ENCODE results near the gene DSCAM. TPM values are rescaled to one million over a fixed set of nuclear protein-coding genes. Genes with fewer than 3 reads are reported as not detected.

DSCAM gene
- total RNA-seq, 2 experiments from 2014 or later, result not detected

DNA sequence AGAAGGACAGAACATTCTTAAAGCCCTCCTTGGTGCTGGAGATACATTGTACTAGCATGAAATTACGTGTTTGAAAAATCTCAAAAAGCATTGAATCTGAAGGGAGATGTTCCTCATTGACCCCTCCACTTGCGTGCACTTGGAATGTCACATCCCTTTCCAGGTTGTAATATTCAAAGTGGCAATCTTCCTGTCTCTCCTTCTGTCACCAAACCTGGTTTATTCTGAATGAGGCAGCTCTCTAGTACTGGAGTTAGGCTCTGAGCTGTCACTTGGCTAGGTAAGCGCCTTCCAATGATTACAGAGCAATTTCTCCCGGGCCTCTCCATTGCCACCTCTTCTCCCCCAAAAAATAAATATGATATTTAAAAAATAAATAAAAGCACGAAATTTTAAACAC, 855 bp downstream of the DSCAM start:
- intact Hi-C loops (cut with micrococcal nuclease), result no loop called here
- H3K27me3 Mint-ChIP-seq, result peaks cover 33% of the 10 kb centered on the region
- no peak for TF ChIP-seq CTCF (IDR thresholded peaks at IDR 0.05)
- H3K36me3 Mint-ChIP-seq (ENCODE audit: low read depth), result no peaks in the 10 kb centered on the region
- ATAC-seq (no peak), DNase-seq (no peak)
- H3K4me1 Mint-ChIP-seq (ENCODE audit: low read depth), result no peaks in the 10 kb centered on the region
- ChIA-PET POLR2A (no interaction called here), CTCF (no interaction called here)
- H3K9me3 Mint-ChIP-seq, result no peaks in the 10 kb centered on the region
- H3K27ac Mint-ChIP-seq, result no peak overlapping the region
- H3K4me3 Mint-ChIP-seq, result no peak overlapping the region

- Mint-ChIP-seq H3K27me3 (peaks cover 37% of the 10 kb centered on the region), H3K4me3 (no peak overlapping the region), H3K36me3 (ENCODE audit: low read depth) (no peaks in the 10 kb centered on the region), H3K4me1 (ENCODE audit: low read depth) (no peaks in the 10 kb centered on the region), H3K27ac (no peak overlapping the region), H3K9me3 (no peaks in the 10 kb centered on the region)
- CTCF ChIA-PET, result no interaction called here
- no peak for TF ChIP-seq CTCF (IDR thresholded peaks at IDR 0.05)
- POLR2A ChIA-PET, result interaction anchor here (0.7 kb wide), 1 partner anchor 29 kb away, joined by 3 read pairs; no protein-coding TSS in a partner anchor
- ATAC-seq (no peak), DNase-seq (no peak)
- intact Hi-C loops (cut with micrococcal nuclease), result no loop called here
Observed at GRCh38 chr21:40845441-40845995, 1.4 kb downstream of the DSCAM start.

GRCh38 chr21:40844935-40845334, 2.0 kb downstream of the DSCAM start:
- Mint-ChIP-seq H3K27me3 (peaks cover 43% of the 10 kb centered on the region), H3K4me1 (ENCODE audit: low read depth) (no peaks in the 10 kb centered on the region), H3K4me3 (no peak overlapping the region), H3K36me3 (ENCODE audit: low read depth) (no peaks in the 10 kb centered on the region), H3K27ac (no peak overlapping the region), H3K9me3 (no peaks in the 10 kb centered on the region)
- ATAC-seq, result no peak
- TF ChIP-seq CTCF (IDR thresholded peaks at IDR 0.05), result no peak
- ChIA-PET POLR2A (interaction anchor here (0.7 kb wide), 1 partner anchor 29 kb away, joined by 3 read pairs; no protein-coding TSS in a partner anchor), CTCF (no interaction called here)
- no peak for DNase-seq
- intact Hi-C loops (cut with micrococcal nuclease), result no loop called here

DNA sequence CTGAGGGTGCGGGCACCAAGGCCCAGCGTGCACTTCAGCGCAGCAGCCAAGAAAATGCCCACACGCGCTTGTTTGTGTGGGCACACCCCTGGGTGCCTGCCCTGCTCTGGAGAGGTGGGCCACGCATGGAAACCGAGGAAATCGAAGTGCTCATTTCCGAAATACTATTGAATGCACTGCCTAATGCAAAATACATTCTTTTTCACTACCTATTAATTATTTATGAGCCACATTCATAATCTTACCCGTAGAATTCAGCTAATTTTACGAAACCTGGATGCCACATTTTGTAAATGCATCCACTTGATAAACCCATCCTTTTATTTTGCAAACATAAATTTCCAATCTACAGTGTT, 4.8 kb downstream of the DSCAM start:
- POLR2A ChIA-PET, result no interaction called here
- TF ChIP-seq CTCF (IDR thresholded peaks at IDR 0.05), result no peak
- H3K36me3 Mint-ChIP-seq (ENCODE audit: low read depth), result no peaks in the 10 kb centered on the region
- no peaks in the 10 kb centered on the region for H3K9me3 Mint-ChIP-seq
- ATAC-seq, result no peak
- CTCF ChIA-PET, result no interaction called here
- H3K4me1 Mint-ChIP-seq (ENCODE audit: low read depth), result no peaks in the 10 kb centered on the region
- intact Hi-C loops (cut with micrococcal nuclease), result no loop called here
- peaks cover 38% of the 10 kb centered on the region for H3K27me3 Mint-ChIP-seq
- no peak overlapping the region for H3K4me3 Mint-ChIP-seq
- no peak for DNase-seq
- no peak overlapping the region for H3K27ac Mint-ChIP-seq

GRCh38 chr21:40841524-40842196, 5.3 kb downstream of the DSCAM start:
- Mint-ChIP-seq H3K36me3 (ENCODE audit: low read depth) (no peaks in the 10 kb centered on the region), H3K27me3 (peaks cover 35% of the 10 kb centered on the region), H3K4me1 (ENCODE audit: low read depth) (no peaks in the 10 kb centered on the region), H3K9me3 (no peaks in the 10 kb centered on the region), H3K27ac (no peak overlapping the region), H3K4me3 (no peak overlapping the region)
- ChIA-PET POLR2A (no interaction called here), CTCF (no interaction called here)
- intact Hi-C loops (cut with micrococcal nuclease), result no loop called here
- ATAC-seq (no peak), DNase-seq (peak; percentile 8)
- no peak for TF ChIP-seq CTCF (IDR thresholded peaks at IDR 0.05)

Data from activated CD8-positive, alpha-beta T cell treated with anti-CD3 and anti-CD28 coated beads for 36 hours (primary cell).